Neural crest cell (in vitro differentiated cells): ENCODE measurements around the gene PLEKHA1. TPM values are rescaled to one million over a fixed set of nuclear protein-coding genes. Genes with fewer than 3 reads are reported as not detected.

ENCODE experiments used
- DNase-seq: peaks from one replicate; pipeline ENCODE4 v3.0.0; 2021; ENCODE audit warnings: low read depth, mixed read lengths, low spot score
- H3K27ac Mint-ChIP-seq: one replicate; pipeline ENCODE4 v1.8.0; 2021; ENCODE audit warnings: mild to moderate bottlenecking, mixed read lengths; ENCODE audit not compliant: unreplicated experiment
- H3K27me3 Mint-ChIP-seq: 2 replicates; pipeline ENCODE4 v1.8.0; 2021; ENCODE audit warnings: low read depth, mild to moderate bottlenecking, mixed read lengths
- H3K36me3 Mint-ChIP-seq: 2 replicates; pipeline ENCODE4 v1.8.0; 2021; ENCODE audit warnings: low read depth, mild to moderate bottlenecking, mixed read lengths
- H3K4me1 Mint-ChIP-seq: 2 replicates; pipeline ENCODE4 v1.8.0; 2021; ENCODE audit warnings: mixed read lengths
- H3K4me3 Mint-ChIP-seq: one replicate; pipeline ENCODE4 v1.8.0; 2021; ENCODE audit warnings: mild to moderate bottlenecking, mixed read lengths
- H3K9me3 Mint-ChIP-seq: 2 replicates; pipeline ENCODE4 v1.8.0; 2021; ENCODE audit warnings: mixed read lengths
- total RNA-seq: library from RNA; stranded (reverse); gene quantifications from 2 replicates; pipeline ENCODE4 v1.2.1, GENCODE V29; 2021
- TF ChIP-seq, protein P1 (sequence below): fragments of 200-600 bp; sonication (generic); conservative IDR thresholded peaks from 2 replicates; pipeline ENCODE4 v1.5.0; 2021; ENCODE audit warnings: antibody characterized with exemption, mild to moderate bottlenecking

The PLEKHA1 gene
- total RNA-seq, 1 donor from 2014 or later: 20.6 TPM

GRCh38 chr10:122343135-122343800, 31.2 kb upstream of the PLEKHA1 start:
- Mint-ChIP-seq H3K4me1 (peaks cover 16% of the 10 kb centered on the region), H3K4me3 (no peak overlapping the region), H3K27ac (peak overlapping the region; percentile 10), H3K36me3 (peaks cover 8% of the 10 kb centered on the region), H3K27me3 (no peaks in the 10 kb centered on the region), H3K9me3 (peaks cover 6% of the 10 kb centered on the region)
- TF ChIP-seq, protein P1, sequence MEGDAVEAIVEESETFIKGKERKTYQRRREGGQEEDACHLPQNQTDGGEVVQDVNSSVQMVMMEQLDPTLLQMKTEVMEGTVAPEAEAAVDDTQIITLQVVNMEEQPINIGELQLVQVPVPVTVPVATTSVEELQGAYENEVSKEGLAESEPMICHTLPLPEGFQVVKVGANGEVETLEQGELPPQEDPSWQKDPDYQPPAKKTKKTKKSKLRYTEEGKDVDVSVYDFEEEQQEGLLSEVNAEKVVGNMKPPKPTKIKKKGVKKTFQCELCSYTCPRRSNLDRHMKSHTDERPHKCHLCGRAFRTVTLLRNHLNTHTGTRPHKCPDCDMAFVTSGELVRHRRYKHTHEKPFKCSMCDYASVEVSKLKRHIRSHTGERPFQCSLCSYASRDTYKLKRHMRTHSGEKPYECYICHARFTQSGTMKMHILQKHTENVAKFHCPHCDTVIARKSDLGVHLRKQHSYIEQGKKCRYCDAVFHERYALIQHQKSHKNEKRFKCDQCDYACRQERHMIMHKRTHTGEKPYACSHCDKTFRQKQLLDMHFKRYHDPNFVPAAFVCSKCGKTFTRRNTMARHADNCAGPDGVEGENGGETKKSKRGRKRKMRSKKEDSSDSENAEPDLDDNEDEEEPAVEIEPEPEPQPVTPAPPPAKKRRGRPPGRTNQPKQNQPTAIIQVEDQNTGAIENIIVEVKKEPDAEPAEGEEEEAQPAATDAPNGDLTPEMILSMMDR: no peak
- no peak for DNase-seq

DNA sequence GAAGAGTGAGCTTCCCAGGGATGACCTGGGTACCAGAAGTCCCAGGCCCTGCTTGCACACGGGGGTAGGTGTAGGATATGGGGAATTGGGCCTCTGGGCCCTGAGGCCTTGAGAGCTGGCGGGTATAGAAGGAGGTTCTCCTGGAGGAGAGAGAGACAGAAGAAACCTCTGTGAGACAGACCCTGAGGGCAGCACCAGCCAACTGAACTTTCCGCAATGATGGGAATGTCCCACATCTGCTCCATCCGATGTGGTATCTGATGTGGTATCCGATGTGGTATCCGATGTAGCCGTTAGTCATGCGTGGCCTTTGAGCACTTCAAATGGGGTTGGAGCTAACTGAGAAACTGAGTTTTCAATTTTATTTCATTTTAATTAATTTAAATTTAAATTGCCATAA, 30.6 kb upstream of the PLEKHA1 start:
- peaks cover 23% of the 10 kb centered on the region for H3K4me1 Mint-ChIP-seq
- no peak overlapping the region for H3K4me3 Mint-ChIP-seq
- peaks cover 6% of the 10 kb centered on the region for H3K9me3 Mint-ChIP-seq
- H3K36me3 Mint-ChIP-seq: peaks cover 8% of the 10 kb centered on the region
- no peak overlapping the region for H3K27ac Mint-ChIP-seq
- H3K27me3 Mint-ChIP-seq: no peaks in the 10 kb centered on the region
- DNase-seq: no peak
- TF ChIP-seq, protein P1: no peak

GRCh38 chr10:122344741-122345258, 29.7 kb upstream of the PLEKHA1 start:
- H3K4me3 Mint-ChIP-seq: no peak overlapping the region
- peak overlapping the region; percentile 70 for H3K27ac Mint-ChIP-seq
- peaks cover 6% of the 10 kb centered on the region for H3K9me3 Mint-ChIP-seq
- peaks cover 30% of the 10 kb centered on the region for H3K4me1 Mint-ChIP-seq
- no peak for DNase-seq
- H3K27me3 Mint-ChIP-seq: no peaks in the 10 kb centered on the region
- TF ChIP-seq, protein P1: no peak
- H3K36me3 Mint-ChIP-seq: peaks cover 8% of the 10 kb centered on the region

GRCh38 chr10:122346326-122346950, 28.1 kb upstream of the PLEKHA1 start:
- H3K4me1 Mint-ChIP-seq: peaks cover 30% of the 10 kb centered on the region
- H3K4me3 Mint-ChIP-seq: no peak overlapping the region
- no peak for DNase-seq
- H3K9me3 Mint-ChIP-seq: peaks cover 6% of the 10 kb centered on the region
- H3K27me3 Mint-ChIP-seq: no peaks in the 10 kb centered on the region
- no peak overlapping the region for H3K27ac Mint-ChIP-seq
- peaks cover 8% of the 10 kb centered on the region for H3K36me3 Mint-ChIP-seq
- TF ChIP-seq, protein P1: no peak

DNA sequence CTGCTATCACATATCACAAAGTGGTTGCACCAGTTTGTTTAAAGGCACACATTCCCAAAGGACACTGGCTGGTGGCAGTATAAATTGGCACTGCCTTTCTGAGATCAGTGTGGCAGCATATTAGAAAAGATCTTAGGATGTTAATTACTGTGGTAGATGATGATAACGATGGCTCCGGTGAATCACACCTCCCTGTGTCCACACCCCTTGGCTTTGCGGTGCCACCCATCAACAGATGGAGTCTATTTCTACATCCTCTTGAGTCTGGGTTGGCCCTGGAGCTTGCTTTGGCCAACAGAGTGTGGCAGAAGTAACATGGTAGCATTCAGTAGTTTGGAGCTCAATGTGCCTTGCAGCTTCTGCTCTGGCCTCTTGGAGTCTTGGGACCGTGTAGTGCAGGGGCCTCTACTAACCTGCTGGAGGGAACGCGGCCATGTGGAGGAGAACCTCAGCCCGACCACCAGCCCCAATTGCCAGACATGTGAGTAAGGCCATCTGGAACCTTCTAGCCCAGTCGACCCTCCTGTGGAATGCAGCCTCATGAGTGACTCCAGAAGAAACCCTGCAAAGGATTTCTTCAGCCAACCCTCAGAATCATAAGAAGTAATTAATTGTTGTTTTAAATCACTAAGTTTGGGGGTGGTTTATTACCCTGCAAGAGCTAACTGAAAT, 27.2 kb upstream of the PLEKHA1 start:
- TF ChIP-seq, protein P1: no peak

More for the DNA sequence above, 27.2 kb upstream of the PLEKHA1 start:
- Mint-ChIP-seq H3K4me1 (peaks cover 34% of the 10 kb centered on the region), H3K4me3 (no peak overlapping the region), H3K36me3 (peaks cover 8% of the 10 kb centered on the region), H3K27me3 (no peaks in the 10 kb centered on the region), H3K9me3 (peaks cover 6% of the 10 kb centered on the region), H3K27ac (no peak overlapping the region)
- no peak for DNase-seq
